Rectal smooth muscle tissue (tissue), 1 donor: ENCODE measurements around the gene TGFBRAP1.

Experiments used
- H3K27ac ChIP-seq: one replicate; pipeline ENCODE4 v1.7.0; 2013; ENCODE audit warnings: low read depth, low read length, inconsistent platforms
- H3K27me3 ChIP-seq: one replicate; pipeline ENCODE4 v1.7.0; 2013; ENCODE audit warnings: low read length; ENCODE audit not compliant: control insufficient read depth, insufficient read depth
- H3K36me3 ChIP-seq: one replicate; pipeline ENCODE4 v1.7.0; 2013; ENCODE audit warnings: low read length; ENCODE audit not compliant: control insufficient read depth, insufficient read depth
- H3K4me1 ChIP-seq: one replicate; pipeline ENCODE4 v1.7.0; 2013; ENCODE audit warnings: low read length; ENCODE audit not compliant: control insufficient read depth, insufficient read depth
- H3K4me3 ChIP-seq: one replicate; pipeline ENCODE4 v1.7.0; 2013; ENCODE audit warnings: low read length
- H3K9ac ChIP-seq: one replicate; pipeline ENCODE4 v1.7.0; 2013; ENCODE audit warnings: low read length

Gene TGFBRAP1, protein sequence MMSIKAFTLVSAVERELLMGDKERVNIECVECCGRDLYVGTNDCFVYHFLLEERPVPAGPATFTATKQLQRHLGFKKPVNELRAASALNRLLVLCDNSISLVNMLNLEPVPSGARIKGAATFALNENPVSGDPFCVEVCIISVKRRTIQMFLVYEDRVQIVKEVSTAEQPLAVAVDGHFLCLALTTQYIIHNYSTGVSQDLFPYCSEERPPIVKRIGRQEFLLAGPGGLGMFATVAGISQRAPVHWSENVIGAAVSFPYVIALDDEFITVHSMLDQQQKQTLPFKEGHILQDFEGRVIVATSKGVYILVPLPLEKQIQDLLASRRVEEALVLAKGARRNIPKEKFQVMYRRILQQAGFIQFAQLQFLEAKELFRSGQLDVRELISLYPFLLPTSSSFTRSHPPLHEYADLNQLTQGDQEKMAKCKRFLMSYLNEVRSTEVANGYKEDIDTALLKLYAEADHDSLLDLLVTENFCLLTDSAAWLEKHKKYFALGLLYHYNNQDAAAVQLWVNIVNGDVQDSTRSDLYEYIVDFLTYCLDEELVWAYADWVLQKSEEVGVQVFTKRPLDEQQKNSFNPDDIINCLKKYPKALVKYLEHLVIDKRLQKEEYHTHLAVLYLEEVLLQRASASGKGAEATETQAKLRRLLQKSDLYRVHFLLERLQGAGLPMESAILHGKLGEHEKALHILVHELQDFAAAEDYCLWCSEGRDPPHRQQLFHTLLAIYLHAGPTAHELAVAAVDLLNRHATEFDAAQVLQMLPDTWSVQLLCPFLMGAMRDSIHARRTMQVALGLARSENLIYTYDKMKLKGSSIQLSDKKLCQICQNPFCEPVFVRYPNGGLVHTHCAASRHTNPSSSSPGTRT

DNA sequence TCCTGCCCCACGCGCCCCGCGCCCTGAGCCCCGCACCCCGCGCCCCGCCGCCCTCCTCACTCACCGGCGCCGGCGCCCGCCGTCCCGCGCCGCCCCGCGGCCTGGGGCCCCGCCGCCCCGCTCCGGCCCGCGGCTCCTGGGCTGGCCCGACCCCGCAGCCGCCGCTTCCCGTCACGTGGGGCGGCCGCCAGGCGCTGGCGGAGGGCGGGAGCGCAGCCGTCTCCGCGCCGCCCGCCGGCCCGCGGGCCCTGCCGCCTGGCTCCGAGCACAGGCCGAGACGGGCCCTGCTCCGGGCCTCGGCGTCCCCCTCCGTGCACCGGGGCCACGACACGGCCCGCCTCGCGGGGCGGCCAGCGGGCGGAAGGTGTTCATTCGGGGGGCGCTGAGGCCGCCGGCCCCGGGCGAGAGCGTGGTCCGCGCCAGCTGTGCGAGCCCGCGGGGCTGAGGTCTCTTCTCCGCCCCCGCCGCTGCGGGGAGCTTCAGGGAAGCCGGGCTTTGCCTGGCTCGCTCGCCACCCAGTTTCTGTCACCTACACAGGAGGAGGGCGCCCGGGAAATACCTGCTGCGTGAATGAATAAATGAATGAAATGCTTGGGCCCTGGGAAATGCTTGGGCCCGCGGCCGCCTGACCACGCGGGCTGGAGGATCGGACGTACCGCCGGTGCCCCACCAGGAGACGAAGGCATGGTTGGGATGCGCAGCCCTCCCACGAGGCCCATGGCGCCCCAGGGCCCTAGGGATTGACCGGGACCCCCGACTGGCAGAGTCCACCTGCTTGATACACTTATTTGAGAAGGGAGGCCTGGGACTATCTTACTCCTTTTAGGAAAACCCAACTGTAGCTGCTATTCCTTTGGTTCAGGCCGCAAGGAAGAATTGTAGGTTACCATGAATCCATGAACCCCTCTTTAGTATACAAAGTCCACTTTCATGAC lies at the start of gene TGFBRAP1:
TGFBRAP1 (minus strand) TSS at position 175 of the 935 bp plus-strand sequence. CDS start 21,434 bp downstream, outside the sequence.
- Histone ChIP-seq H3K27me3 (no peaks in the 10 kb centered on the region), H3K4me1 (peaks cover 8% of the 10 kb centered on the region), H3K36me3 (no peaks in the 10 kb centered on the region), H3K9ac (peak within 1 kb of the TSS; percentile 84), H3K27ac (peak within 1 kb of the TSS; percentile 73), H3K4me3 (peak within 1 kb of the TSS; percentile 74)

DNA sequence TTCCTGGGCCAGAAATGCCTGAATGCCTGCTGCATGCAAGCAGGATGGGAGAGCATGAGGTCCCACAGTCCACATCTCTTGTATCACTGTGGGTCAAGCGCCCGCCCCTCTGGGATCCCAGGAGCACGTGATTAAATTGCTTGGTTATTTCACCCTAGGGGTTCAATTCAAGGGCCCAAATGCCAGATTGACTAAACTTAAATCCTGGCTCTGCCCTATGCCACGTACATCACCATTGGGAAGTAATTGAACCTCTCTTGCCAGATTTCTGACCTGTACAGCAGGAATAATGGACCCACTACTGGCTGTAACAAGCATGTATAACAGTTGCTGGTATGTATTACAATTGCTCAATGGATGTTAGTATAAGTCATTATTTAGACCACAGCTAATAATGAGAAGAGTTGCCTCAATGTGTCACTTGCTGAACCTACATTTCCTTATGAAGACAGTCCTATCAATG lies 49.4 kb upstream of the TGFBRAP1 start:
- Histone ChIP-seq H3K36me3 (no peaks in the 10 kb centered on the region), H3K4me1 (no peaks in the 10 kb centered on the region), H3K4me3 (no peak overlapping the region), H3K9ac (no peak overlapping the region), H3K27me3 (no peaks in the 10 kb centered on the region), H3K27ac (no peak overlapping the region)

DNA sequence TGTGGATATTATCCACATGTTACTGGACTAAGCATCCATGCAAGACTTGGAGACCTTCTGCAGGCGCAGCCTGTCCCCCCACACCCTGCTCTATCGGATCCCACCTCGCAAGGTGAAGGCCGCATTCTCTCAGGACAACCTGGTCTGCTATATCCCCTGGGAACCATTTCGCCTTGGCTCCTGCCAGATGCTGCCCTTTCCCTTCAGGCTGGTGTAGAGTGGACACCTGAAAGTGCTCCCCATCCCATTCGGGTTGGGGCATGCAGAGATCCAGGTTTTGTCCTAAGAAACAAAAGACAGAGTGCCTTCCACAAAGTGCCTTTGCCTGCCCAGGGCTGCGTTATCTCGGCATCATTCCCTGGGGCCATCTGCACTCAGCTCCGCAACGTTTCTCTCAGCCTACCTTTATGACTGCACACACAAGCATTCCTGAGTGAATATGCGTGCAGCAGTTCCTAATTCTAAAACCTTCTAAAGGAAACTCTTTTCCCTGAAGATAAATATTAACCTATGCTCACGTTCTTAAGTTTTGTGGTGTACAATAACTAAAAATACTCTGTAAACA lies 48.8 kb upstream of the TGFBRAP1 start:
- Histone ChIP-seq H3K27ac (no peak overlapping the region), H3K4me3 (no peak overlapping the region), H3K36me3 (no peaks in the 10 kb centered on the region), H3K4me1 (peaks cover under 1% of the 10 kb centered on the region), H3K27me3 (no peaks in the 10 kb centered on the region), H3K9ac (no peak overlapping the region)

DNA sequence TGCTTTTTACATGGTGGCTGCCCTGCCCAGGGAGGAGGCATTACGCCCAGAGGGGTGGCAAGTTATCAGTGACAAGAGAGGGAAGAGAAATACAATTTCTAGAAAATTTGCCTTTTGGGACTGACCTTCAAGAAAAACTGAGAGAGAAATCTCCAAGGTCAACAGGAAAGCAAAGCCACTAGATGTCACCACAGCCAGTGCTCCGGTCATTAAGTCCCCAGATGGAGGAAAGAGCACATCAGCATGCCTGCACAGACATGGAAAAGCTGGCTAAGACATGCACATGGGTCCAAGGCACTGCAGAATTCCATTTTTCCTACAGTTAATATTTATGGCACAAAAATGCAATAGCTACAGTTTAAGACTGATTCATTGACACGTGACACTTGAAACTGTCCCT lies 48.3 kb upstream of the TGFBRAP1 start:
- H3K27me3 ChIP-seq, result no peaks in the 10 kb centered on the region
- no peak overlapping the region for H3K9ac ChIP-seq
- H3K27ac ChIP-seq, result no peak overlapping the region
- peaks cover 4% of the 10 kb centered on the region for H3K4me1 ChIP-seq
- no peak overlapping the region for H3K4me3 ChIP-seq
- H3K36me3 ChIP-seq, result no peaks in the 10 kb centered on the region

DNA sequence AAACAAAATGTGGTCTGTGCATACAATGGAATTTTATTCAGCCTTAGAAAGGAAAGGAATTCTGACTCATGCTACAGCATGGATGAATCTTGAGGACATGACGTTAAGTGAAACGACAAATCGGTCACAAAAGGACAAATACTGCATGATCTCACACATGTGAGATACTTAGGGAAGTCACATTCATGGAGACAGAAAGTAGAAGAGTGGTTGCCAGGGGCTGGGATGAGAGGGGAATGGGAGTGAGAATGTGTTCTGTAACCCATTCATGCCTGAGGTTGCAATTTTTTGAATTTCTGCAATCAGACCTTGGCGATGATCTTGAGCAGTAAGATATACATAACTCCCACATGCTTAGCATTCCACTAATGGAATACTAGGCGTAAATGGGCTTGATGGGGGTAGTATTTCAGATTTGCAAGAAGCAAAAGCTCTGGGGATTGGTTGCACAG lies 47.3 kb upstream of the TGFBRAP1 start:
- Histone ChIP-seq H3K9ac (no peak overlapping the region), H3K27ac (no peak overlapping the region)

DNA sequence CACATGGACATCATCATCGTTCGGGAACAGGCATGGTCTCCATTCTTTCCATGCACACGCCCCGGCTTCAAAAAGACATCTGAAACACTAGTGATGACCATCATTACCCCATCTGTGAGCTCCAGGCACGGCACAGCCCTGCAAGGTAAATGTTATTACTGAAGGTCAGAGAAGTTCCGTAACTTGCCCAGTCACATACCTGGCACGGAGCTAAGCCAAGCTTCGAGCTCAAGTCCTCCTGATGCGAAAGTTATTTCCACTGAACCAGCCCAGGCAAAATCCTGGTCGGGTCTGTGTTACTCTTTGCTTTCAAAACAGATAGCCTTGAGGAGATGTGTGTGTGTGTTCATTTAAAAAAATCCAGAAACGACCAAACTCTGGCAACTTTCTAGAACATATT lies 46.5 kb upstream of the TGFBRAP1 start:
- peaks cover 4% of the 10 kb centered on the region for H3K4me1 ChIP-seq
- H3K27me3 ChIP-seq, result no peaks in the 10 kb centered on the region
- H3K36me3 ChIP-seq, result no peaks in the 10 kb centered on the region
- no peak overlapping the region for H3K9ac ChIP-seq
- H3K4me3 ChIP-seq, result no peak overlapping the region
- no peak overlapping the region for H3K27ac ChIP-seq

More for the DNA sequence above, 47.3 kb upstream of the TGFBRAP1 start:
- no peak overlapping the region for H3K4me3 ChIP-seq
- H3K27me3 ChIP-seq, result no peaks in the 10 kb centered on the region
- H3K4me1 ChIP-seq, result peaks cover 4% of the 10 kb centered on the region
- H3K36me3 ChIP-seq, result no peaks in the 10 kb centered on the region

DNA sequence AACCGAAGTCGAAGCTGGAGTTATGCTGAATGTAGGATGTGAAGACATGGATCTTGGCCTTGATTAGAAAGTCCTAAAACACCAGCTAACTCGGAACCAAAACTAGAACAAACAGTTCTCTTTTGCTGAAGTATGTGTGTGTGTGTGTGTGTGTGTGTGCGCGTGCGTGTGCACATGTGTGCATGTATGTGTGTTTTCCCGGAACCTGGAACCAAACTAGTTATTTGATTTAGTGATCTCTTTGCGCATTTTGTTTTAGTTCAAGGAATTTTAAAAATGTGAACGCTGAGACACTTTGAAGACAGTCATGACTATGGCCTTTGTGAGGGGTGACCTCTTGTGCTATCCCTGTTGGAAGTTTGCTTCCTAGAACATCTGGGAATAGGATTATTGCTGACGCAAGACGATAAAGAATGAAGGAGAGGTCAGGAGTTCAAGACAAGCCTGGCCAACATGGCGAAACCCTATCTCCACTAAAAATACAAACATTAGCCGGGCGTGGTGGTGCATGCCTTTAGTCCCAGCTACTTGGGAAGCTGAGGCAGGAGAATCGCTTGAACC lies 45.5 kb upstream of the TGFBRAP1 start:
- Histone ChIP-seq H3K36me3 (no peaks in the 10 kb centered on the region), H3K27me3 (no peaks in the 10 kb centered on the region), H3K4me3 (no peak overlapping the region), H3K27ac (no peak overlapping the region), H3K4me1 (peaks cover 4% of the 10 kb centered on the region), H3K9ac (no peak overlapping the region)

DNA sequence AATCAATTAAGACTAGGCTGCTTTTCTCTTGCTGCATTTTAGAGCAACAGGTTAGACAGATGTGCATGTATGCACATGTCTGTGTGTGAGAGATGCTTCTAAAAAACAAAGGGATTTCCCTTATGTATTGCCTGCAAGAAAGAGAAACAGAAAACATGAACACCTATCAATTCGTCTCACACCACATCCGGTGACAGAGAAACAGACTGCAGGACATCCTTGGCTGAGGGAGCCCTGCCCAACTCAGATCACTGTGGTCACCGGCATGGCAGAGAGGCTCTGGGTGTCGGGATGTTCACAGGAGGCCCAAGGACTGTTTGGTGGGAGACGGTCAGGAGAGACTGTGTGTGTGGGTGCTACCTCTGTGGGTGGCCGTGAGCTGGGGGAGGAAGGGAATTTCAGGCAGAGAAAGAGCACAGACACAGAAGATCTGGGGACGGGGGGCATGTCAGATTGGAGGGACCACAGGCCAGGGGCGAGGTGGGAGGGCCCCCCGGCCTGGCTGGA lies 44.4 kb upstream of the TGFBRAP1 start:
- Histone ChIP-seq H3K36me3 (no peaks in the 10 kb centered on the region), H3K4me3 (no peak overlapping the region), H3K27ac (no peak overlapping the region), H3K27me3 (no peaks in the 10 kb centered on the region), H3K9ac (peak overlapping the region; percentile 6), H3K4me1 (peaks cover 4% of the 10 kb centered on the region)

DNA sequence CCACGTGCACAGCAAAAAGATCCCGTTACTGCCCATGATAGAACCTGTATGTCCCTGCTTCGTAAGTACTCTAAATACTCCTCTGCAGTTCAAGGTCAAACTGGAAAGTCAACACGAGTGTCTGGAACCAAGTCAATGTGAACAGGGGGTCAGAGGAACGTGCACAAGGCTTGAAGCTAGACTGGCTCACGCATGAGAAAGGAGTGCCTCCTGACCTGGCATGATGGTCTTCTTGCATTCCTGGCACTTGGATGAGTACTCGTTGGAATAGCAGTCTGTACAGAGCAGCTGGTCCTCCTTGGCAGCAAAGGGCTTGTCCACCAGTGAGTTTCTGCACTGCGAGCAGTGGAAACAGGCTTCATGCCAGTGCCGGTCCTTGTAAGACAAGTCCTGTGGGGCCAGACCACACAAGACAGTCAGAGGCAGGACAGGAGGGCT lies 43.8 kb upstream of the TGFBRAP1 start:
- peak overlapping the region; percentile 23 for H3K27ac ChIP-seq
- H3K4me1 ChIP-seq, result peaks cover 4% of the 10 kb centered on the region
- H3K27me3 ChIP-seq, result no peaks in the 10 kb centered on the region
- no peak overlapping the region for H3K4me3 ChIP-seq
- no peaks in the 10 kb centered on the region for H3K36me3 ChIP-seq
- H3K9ac ChIP-seq, result no peak overlapping the region

DNA sequence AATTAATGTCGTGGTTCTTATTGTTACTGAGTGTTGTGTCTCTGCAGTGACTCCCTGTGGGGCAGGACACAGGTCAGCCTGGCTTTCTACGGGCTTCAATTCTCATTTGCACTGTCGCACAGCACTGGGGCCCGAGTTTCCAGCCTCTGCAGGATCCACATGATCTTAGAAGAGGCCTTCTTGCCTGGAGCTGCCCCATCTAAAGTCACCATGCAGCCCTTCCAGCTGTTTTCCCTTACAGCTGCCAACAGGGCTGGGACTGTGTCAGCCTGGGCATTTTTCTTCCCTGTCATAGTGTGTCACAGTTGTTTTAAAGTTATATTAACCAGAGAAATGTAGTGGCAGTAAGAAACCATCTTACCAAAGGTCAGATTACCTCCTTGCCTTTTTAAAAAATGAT lies 42.3 kb upstream of the TGFBRAP1 start:
- H3K36me3 ChIP-seq, result peaks cover 6% of the 10 kb centered on the region
- H3K4me1 ChIP-seq, result peaks cover 4% of the 10 kb centered on the region
- no peak overlapping the region for H3K4me3 ChIP-seq
- no peak overlapping the region for H3K9ac ChIP-seq
- H3K27ac ChIP-seq, result no peak overlapping the region
- no peaks in the 10 kb centered on the region for H3K27me3 ChIP-seq

DNA sequence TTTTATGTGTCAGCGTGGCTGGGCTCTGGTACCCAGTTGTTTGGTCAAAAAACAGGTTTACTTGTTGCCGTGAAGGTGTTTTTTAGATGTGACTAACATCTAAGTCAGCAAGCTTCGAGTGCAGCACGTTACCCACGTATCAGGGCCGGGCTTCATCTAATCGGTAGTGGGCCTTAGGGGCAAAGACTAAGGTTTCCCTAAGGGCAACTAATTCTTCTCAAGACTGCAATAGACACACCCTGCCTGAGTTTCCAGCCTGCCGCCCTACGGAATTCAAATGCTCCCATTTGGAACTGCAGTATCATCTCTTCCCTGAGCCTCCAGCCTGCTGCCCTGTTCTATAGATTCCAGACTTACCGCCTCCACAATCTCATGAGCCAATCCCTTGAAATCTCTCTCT lies 41.6 kb upstream of the TGFBRAP1 start:
- H3K27ac ChIP-seq, result no peak overlapping the region
- no peak overlapping the region for H3K9ac ChIP-seq
- H3K36me3 ChIP-seq, result peaks cover 7% of the 10 kb centered on the region
- no peak overlapping the region for H3K4me3 ChIP-seq
- H3K4me1 ChIP-seq, result peaks cover 4% of the 10 kb centered on the region
- no peaks in the 10 kb centered on the region for H3K27me3 ChIP-seq
